GM18861 (cell line): ENCODE results near the gene GPR137.
A peak's percentile ranks its signal among the peaks of the same experiment; 100 is the strongest.
"Not testable (repeated sequence)": the region's sequence is repeated elsewhere in the genome, so short reads cannot be mapped to it uniquely, and the experiment has no call there.

Source experiments
- ATAC-seq: cut with Tn5 transposase; IDR thresholded peaks from one replicate; pipeline ENCODE4 v1.9.1; 2021; ENCODE audit not compliant: unreplicated experiment

The GPR137 gene

GRCh38 chr11:64299847-64300648 lies 14.4 kb downstream of the GPR137 start, which contains the start of gene CATSPERZ:
Gene CATSPERZ, plus strand, starts transcription at chr11:64300358. Its CDS starts 53 bp downstream, at chr11:64300411.
- no peak for ATAC-seq

GRCh38 chr11:64303109-64304031 lies 17.7 kb downstream of the GPR137 start:
- ATAC-seq: no peak

GRCh38 chr11:64304032-64304315 lies 18.3 kb downstream of the GPR137 start:
- no peak for ATAC-seq

- peak; percentile 22 for ATAC-seq
Observed at GRCh38 chr11:64304316-64305072, 18.8 kb downstream of the GPR137 start.

- ATAC-seq: peak; percentile 64
Observed at GRCh38 chr11:64305075-64305690, 19.5 kb downstream of the GPR137 start, which contains the start of gene ESRRA. Gene ESRRA, plus strand, starts transcription at chr11:64305524. Its CDS starts 1,656 bp downstream, at chr11:64307180.

- peak; percentile 23 for ATAC-seq
Observed at GRCh38 chr11:64305691-64306562, 20.3 kb downstream of the GPR137 start.

- ATAC-seq: no peak
Observed at GRCh38 chr11:64306563-64306875, 20.9 kb downstream of the GPR137 start.

GRCh38 chr11:64306876-64307622 lies 21.4 kb downstream of the GPR137 start:
- ATAC-seq: no peak

GRCh38 chr11:64307795-64308194 lies 22.1 kb downstream of the GPR137 start:
- ATAC-seq: not testable (repeated sequence)

- ATAC-seq: no peak
Observed at GRCh38 chr11:64312947-64313346, 27.3 kb downstream of the GPR137 start.

GRCh38 chr11:64313491-64314145 lies 28.0 kb downstream of the GPR137 start:
- ATAC-seq: no peak

- no peak for ATAC-seq
Observed at GRCh38 chr11:64314146-64314804, 28.6 kb downstream of the GPR137 start.

GRCh38 chr11:64314805-64315561 lies 29.3 kb downstream of the GPR137 start:
- no peak for ATAC-seq

GRCh38 chr11:64315667-64316526 lies 30.2 kb downstream of the GPR137 start:
- not testable (repeated sequence) for ATAC-seq

GRCh38 chr11:64316672-64317324 lies 31.1 kb downstream of the GPR137 start:
- peak; percentile 7 for ATAC-seq
